Inflammatory macrophage (primary cell): ENCODE results near the gene CCDC150.
A peak's percentile ranks its signal among the peaks of the same experiment; 100 is the strongest.
"Not testable (repeated sequence)": the region's sequence is repeated elsewhere in the genome, so short reads cannot be mapped to it uniquely, and the experiment has no call there.

Experiments used
- DNase-seq, 2 donors: peaks; one replicate each; pipeline ENCODE4 v3.0.0-alpha.2; 2020 to 2022

Gene CCDC150

GRCh38 chr2:196638765-196639164 is 750 bp upstream of the CCDC150 start:
- DNase-seq = no peak

- DNase-seq = no peak
These were observed 575 bp downstream of the CCDC150 start for GRCh38 chr2:196640031-196640548.

- DNase-seq = no peak
These were observed 9.7 kb downstream of the CCDC150 start for GRCh38 chr2:196649202-196649601.

- DNase-seq = no peak
These were observed 12.0 kb downstream of the CCDC150 start for GRCh38 chr2:196651387-196652094.

GRCh38 chr2:196652869-196653268 is 13.4 kb downstream of the CCDC150 start:
- no peak for DNase-seq

GRCh38 chr2:196653843-196654242 is 14.3 kb downstream of the CCDC150 start:
- no peak for DNase-seq

GRCh38 chr2:196655761-196656160 is 16.2 kb downstream of the CCDC150 start:
- DNase-seq = no peak

- DNase-seq = no peak
These were observed 17.8 kb downstream of the CCDC150 start for GRCh38 chr2:196657333-196657732.

- DNase-seq = no peak
These were observed 20.3 kb downstream of the CCDC150 start for GRCh38 chr2:196659844-196660243.

GRCh38 chr2:196660244-196660643 is 20.7 kb downstream of the CCDC150 start:
- DNase-seq = no peak

GRCh38 chr2:196670342-196670741 is 30.8 kb downstream of the CCDC150 start:
- no peak for DNase-seq

GRCh38 chr2:196675963-196676362 is 36.4 kb downstream of the CCDC150 start:
- DNase-seq = no peak

- no peak for DNase-seq
These were observed 37.9 kb downstream of the CCDC150 start for GRCh38 chr2:196677404-196677803.

- DNase-seq = no peak
These were observed 39.9 kb downstream of the CCDC150 start for GRCh38 chr2:196679368-196679767.

GRCh38 chr2:196681510-196681909 is 42.0 kb downstream of the CCDC150 start:
- DNase-seq = no peak

GRCh38 chr2:196685792-196686191 is 46.3 kb downstream of the CCDC150 start:
- no peak for DNase-seq

GRCh38 chr2:196686737-196687136 is 47.2 kb downstream of the CCDC150 start:
- DNase-seq = not testable (repeated sequence)

GRCh38 chr2:196696423-196697079 is 57.0 kb downstream of the CCDC150 start:
- DNase-seq = peak; percentile 18 to 21

GRCh38 chr2:196697825-196698224 is 58.3 kb downstream of the CCDC150 start:
- DNase-seq = no peak

- DNase-seq = no peak
These were observed 63.1 kb downstream of the CCDC150 start for GRCh38 chr2:196702641-196703040.

- no peak for DNase-seq
These were observed 64.2 kb downstream of the CCDC150 start for GRCh38 chr2:196703695-196704094.

- not testable (repeated sequence) for DNase-seq
These were observed 70.5 kb downstream of the CCDC150 start for GRCh38 chr2:196710056-196710455.

GRCh38 chr2:196711625-196712024 is 72.1 kb downstream of the CCDC150 start:
- DNase-seq = no peak

- no peak for DNase-seq
These were observed 73.4 kb downstream of the CCDC150 start for GRCh38 chr2:196712867-196713266.
